ENCODE data around the gene MEIS1.

MEIS1 gene

DNA sequence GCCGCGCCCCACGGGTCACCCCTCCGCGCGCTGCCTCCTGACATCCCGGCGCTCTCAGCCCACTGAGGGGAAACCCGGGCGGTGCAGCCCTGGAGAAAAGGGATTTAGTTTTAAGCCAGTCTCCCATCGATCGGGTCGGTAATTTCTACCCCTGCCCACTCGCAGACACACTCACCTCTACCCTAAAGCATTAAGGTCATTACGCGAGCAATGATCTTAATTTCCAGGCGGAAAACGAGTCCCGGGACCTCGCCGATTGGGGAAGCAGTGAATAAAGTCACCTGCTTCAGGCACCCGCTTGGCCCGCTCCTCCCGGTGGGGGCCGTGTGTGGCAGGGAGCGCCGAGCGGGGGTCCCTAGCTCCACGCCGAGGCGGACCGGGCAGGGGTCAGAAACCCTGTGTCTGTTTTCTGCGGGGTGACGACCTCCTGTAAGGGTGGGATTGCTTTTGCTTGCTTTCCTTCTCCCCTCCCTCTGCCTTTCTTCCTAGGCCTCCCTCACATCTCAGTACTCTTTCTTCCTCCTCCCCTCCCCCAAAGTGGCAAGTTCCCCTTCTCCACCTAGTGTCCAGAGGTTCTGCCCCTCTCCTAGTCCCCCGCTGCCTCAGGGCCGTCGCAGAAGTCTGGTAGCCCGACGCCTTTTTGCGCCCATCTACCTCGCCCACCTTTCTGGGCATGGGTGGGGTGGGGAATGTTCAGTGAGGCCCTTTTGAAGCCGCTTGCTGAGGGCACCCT is 142.6 kb downstream of the MEIS1 start:
- Histone ChIP-seq H3K4me3 (ENCODE audit: low read length) (no peak overlapping the region), H3K27me3 (replicated peaks; ENCODE audit: insufficient read depth, low read length) (no peaks in the 10 kb centered on the region), H3K9ac (ENCODE audit: low read length) (no peak overlapping the region), H3K4me1 (ENCODE audit: low read length) (no peaks in the 10 kb centered on the region), H3K79me2 (ENCODE audit: low read length) (no peaks in the 10 kb centered on the region), H3K9me3 (replicated peaks; ENCODE audit: insufficient read depth, low read length) (no peaks in the 10 kb centered on the region), H3K36me3 (replicated peaks; ENCODE audit: insufficient read depth, low read length) (no peaks in the 10 kb centered on the region), H4K20me1 (ENCODE audit: insufficient read depth, low read length) (no peaks in the 10 kb centered on the region), H3K4me2 (ENCODE audit: low read depth, low read length) (no peak overlapping the region), H3F3A (ENCODE audit: insufficient read depth, low read length) (no peaks in the 10 kb centered on the region), H2AFZ (ENCODE audit: low read length) (no peak overlapping the region), H3K9me2 (replicated peaks; ENCODE audit: insufficient read depth, low read length) (no peaks in the 10 kb centered on the region), H3K27ac (ENCODE audit: low read length) (no peak overlapping the region)
- no peak for TF ChIP-seq EZH2 (optimal IDR thresholded peaks at IDR 0.05; ENCODE audit: low read depth, low read length)
- TF ChIP-seq, protein P1, sequence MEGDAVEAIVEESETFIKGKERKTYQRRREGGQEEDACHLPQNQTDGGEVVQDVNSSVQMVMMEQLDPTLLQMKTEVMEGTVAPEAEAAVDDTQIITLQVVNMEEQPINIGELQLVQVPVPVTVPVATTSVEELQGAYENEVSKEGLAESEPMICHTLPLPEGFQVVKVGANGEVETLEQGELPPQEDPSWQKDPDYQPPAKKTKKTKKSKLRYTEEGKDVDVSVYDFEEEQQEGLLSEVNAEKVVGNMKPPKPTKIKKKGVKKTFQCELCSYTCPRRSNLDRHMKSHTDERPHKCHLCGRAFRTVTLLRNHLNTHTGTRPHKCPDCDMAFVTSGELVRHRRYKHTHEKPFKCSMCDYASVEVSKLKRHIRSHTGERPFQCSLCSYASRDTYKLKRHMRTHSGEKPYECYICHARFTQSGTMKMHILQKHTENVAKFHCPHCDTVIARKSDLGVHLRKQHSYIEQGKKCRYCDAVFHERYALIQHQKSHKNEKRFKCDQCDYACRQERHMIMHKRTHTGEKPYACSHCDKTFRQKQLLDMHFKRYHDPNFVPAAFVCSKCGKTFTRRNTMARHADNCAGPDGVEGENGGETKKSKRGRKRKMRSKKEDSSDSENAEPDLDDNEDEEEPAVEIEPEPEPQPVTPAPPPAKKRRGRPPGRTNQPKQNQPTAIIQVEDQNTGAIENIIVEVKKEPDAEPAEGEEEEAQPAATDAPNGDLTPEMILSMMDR (IDR thresholded peaks at IDR 0.05; ENCODE audit: low read length) = no peak
- no peak for TF ChIP-seq EZH2phosphoT487 (IDR thresholded peaks at IDR 0.05; ENCODE audit: low read length)
- DNase-seq = no peak

DNA sequence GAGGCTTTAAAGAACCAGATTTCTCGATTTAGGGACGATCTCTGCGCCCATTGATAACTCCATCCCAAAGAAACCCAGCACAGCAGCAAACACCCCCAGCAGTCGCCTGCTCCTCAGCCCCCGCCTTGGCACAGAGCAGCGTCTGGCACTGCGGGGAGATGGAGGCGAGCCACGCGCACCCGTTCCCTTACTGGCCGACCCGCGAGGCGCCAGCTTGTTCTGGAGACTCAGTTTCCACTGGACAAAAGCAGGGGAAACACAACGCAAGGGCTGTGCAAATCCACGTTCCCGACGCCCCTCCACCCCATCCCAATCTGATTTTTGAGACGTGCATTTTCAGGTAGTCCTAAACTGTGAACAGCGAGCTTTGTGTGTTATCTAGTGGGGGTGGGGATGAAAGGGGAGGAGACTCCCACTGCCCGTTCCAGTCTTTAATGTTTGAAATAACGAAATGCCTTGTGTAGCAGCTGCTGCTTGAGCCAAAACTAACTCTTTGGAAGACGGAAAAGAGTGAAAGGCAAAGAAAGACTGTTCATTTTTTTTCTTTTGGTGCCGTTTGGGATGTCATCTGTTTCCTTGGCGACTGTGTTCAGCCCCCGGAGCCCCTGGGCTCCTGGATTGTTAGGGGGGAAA is 143.2 kb downstream of the MEIS1 start:
- no peak for DNase-seq
- H3K9me3 ChIP-seq (replicated peaks; ENCODE audit: insufficient read depth, low read length) = no peaks in the 10 kb centered on the region
- H3K4me1 ChIP-seq (ENCODE audit: low read length) = no peaks in the 10 kb centered on the region
- no peaks in the 10 kb centered on the region for H3K36me3 ChIP-seq (replicated peaks; ENCODE audit: insufficient read depth, low read length)
- no peaks in the 10 kb centered on the region for H3K27me3 ChIP-seq (replicated peaks; ENCODE audit: insufficient read depth, low read length)
- H3K79me2 ChIP-seq (ENCODE audit: low read length) = no peaks in the 10 kb centered on the region
- TF ChIP-seq, protein P1 (IDR thresholded peaks at IDR 0.05; ENCODE audit: low read length) = no peak
- TF ChIP-seq EZH2 (optimal IDR thresholded peaks at IDR 0.05; ENCODE audit: low read depth, low read length) (no peak), EZH2phosphoT487 (IDR thresholded peaks at IDR 0.05; ENCODE audit: low read length) (no peak)
- no peak overlapping the region for H3K4me3 ChIP-seq (ENCODE audit: low read length)
- H3K4me2 ChIP-seq (ENCODE audit: low read depth, low read length) = no peak overlapping the region
- no peak overlapping the region for H3K27ac ChIP-seq (ENCODE audit: low read length)
- H3K9me2 ChIP-seq (replicated peaks; ENCODE audit: insufficient read depth, low read length) = no peaks in the 10 kb centered on the region
- no peak overlapping the region for H3K9ac ChIP-seq (ENCODE audit: low read length)
- no peaks in the 10 kb centered on the region for H3F3A ChIP-seq (ENCODE audit: insufficient read depth, low read length)
- H2AFZ ChIP-seq (ENCODE audit: low read length) = no peak overlapping the region
- H4K20me1 ChIP-seq (ENCODE audit: insufficient read depth, low read length) = no peaks in the 10 kb centered on the region

DNA sequence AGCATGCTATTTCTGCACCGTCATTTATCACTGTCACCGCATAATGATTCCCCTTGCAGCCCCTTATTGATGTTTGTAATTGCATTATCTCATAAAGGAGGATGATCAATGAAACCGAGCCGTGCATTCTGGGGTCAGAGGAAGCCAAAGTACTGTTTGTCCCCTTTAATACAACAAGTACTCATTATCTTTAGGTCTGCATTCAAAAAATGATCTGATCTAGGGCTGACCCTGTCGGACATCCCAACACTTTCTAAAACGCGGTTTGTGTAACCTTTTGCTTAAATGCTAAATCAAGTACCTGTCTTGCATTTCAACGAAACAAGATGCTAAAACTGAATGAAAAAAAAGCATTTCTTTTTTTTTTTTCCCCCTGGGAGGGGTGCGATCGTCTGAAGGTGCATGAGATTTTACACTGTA is 143.8 kb downstream of the MEIS1 start:
- H3F3A ChIP-seq (ENCODE audit: insufficient read depth, low read length) = no peaks in the 10 kb centered on the region
- no peak overlapping the region for H3K27ac ChIP-seq (ENCODE audit: low read length)
- H3K79me2 ChIP-seq (ENCODE audit: low read length) = no peaks in the 10 kb centered on the region
- TF ChIP-seq, protein P1 (IDR thresholded peaks at IDR 0.05; ENCODE audit: low read length) = no peak
- no peak for TF ChIP-seq EZH2 (optimal IDR thresholded peaks at IDR 0.05; ENCODE audit: low read depth, low read length)
- TF ChIP-seq EZH2phosphoT487 (IDR thresholded peaks at IDR 0.05; ENCODE audit: low read length) = no peak
- no peaks in the 10 kb centered on the region for H3K4me1 ChIP-seq (ENCODE audit: low read length)
- H4K20me1 ChIP-seq (ENCODE audit: insufficient read depth, low read length) = no peaks in the 10 kb centered on the region
- H3K4me2 ChIP-seq (ENCODE audit: low read depth, low read length) = no peak overlapping the region
- H3K9me2 ChIP-seq (replicated peaks; ENCODE audit: insufficient read depth, low read length) = no peaks in the 10 kb centered on the region
- H3K27me3 ChIP-seq (replicated peaks; ENCODE audit: insufficient read depth, low read length) = no peaks in the 10 kb centered on the region
- H2AFZ ChIP-seq (ENCODE audit: low read length) = no peak overlapping the region
- no peak overlapping the region for H3K9ac ChIP-seq (ENCODE audit: low read length)
- no peak for DNase-seq
- H3K9me3 ChIP-seq (replicated peaks; ENCODE audit: insufficient read depth, low read length) = no peaks in the 10 kb centered on the region
- H3K36me3 ChIP-seq (replicated peaks; ENCODE audit: insufficient read depth, low read length) = no peaks in the 10 kb centered on the region
- no peak overlapping the region for H3K4me3 ChIP-seq (ENCODE audit: low read length)
